Measurements from ENCODE around the gene LGALS7.

Gene LGALS7

DNA sequence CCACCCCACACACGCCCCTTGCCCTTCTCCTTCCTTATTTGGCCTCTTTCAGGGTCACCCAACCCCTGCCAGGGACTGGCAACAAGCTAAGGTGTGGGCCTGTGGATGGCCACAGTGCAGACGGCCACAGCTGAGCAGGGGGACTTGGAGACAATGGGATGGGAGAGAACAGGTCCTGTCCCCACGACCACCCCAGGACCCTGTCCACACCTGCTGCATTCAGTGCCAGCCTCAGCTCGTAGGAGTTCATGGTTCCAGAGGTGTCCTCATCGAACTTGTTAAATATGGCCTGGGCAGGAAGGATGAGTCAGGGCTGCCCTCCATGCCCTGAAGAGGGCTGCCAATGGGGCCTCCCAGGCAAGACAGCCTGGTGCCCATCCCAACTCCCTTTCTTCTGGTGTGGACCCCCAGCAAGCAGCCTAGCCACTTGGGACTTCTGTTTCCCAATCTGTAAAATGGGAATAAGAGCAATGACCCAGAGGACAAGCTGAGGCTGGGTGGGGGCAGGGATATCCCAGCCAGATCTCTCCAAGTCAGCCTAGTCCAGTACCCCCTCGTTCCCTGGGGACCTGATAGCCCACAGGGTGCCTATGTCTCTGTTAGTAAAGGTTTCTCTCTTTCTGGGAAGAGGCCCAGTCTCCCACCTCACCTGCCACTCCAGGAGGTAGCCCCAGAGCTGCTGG is 39.7 kb downstream of the LGALS7 start:
- no peak for DNase-seq

DNA sequence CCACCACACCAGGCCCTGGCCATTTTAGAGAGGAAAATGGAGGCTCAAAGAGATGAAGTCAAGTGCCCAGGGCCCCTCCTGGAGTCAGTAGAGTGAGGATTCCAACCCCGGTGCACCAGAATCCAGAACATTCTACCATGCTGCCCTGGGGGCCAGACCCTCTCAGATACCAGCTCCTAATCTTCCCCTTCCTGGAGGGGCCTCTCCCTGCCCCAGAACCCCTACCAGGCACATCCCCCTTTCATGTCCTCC is 40.1 kb downstream of the LGALS7 start:
- H3K4me1 Mint-ChIP-seq (ENCODE audit: low read depth), result peaks cover 35% of the 10 kb centered on the region
- H3K36me3 Mint-ChIP-seq (ENCODE audit: low read depth), result peaks cover 17% of the 10 kb centered on the region
- no peak overlapping the region for H3K4me3 Mint-ChIP-seq
- peak overlapping the region; percentile 55 for H3K27ac Mint-ChIP-seq
- H3K9me3 Mint-ChIP-seq, result no peaks in the 10 kb centered on the region
- no peak for DNase-seq
- peaks cover 7% of the 10 kb centered on the region for H3K27me3 Mint-ChIP-seq

More for the DNA sequence above, 39.7 kb downstream of the LGALS7 start:
- Mint-ChIP-seq H3K4me3 (no peak overlapping the region), H3K27me3 (peaks cover 7% of the 10 kb centered on the region), H3K27ac (peak overlapping the region; percentile 85), H3K4me1 (ENCODE audit: low read depth) (peaks cover 37% of the 10 kb centered on the region), H3K9me3 (no peaks in the 10 kb centered on the region), H3K36me3 (ENCODE audit: low read depth) (peaks cover 14% of the 10 kb centered on the region)

GRCh38 chr19:38731654-38732301 is 41.5 kb downstream of the LGALS7 start:
- Mint-ChIP-seq H3K9me3 (no peaks in the 10 kb centered on the region), H3K27me3 (peaks cover 2% of the 10 kb centered on the region), H3K36me3 (ENCODE audit: low read depth) (peaks cover 30% of the 10 kb centered on the region), H3K4me1 (ENCODE audit: low read depth) (peaks cover 32% of the 10 kb centered on the region), H3K27ac (no peak overlapping the region), H3K4me3 (no peak overlapping the region)
- DNase-seq, result no peak

DNA sequence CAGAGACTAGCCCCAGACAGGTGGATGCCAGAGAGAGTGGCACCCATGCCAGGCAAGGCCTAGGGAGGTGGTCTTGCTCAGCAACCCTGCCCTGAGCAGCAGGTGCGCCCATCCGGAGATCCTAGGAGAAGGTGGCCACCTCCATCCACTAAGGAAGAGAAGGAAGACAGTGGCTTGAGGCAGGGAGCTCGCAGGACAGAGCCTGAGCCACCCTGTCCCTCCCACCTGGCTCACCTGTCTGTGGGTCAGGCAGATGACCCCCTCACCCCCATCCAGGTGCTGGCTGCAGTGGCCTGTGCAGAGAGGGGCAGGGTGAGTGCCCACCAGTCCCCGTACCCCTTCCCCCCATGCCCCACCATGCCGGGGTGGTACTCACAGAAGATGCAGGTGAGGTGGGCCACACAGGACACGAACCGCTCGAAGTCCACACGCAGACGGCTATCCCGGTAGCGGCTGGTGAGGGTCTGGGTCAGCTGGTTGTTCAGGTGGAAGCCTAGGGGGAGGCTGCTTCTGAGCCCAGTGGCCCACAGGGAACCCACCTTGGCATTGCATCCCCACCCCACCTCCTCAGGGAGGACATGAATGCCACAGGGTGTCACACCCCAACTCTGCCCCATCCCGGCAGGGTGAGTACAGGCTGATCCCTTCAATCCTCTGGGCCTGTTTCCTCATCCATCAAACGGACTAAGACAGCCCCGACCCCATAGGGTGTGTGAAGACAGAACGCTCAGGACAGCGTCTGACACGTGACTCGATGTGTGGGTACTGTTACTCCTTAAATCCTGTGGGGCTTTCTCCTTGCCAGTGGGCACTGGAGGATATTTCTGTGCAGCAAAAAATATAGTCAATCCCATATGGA is 42.4 kb downstream of the LGALS7 start:
- H3K4me3 Mint-ChIP-seq, result no peak overlapping the region
- peaks cover 36% of the 10 kb centered on the region for H3K4me1 Mint-ChIP-seq (ENCODE audit: low read depth)
- peak overlapping the region; percentile 52 for H3K27ac Mint-ChIP-seq
- H3K27me3 Mint-ChIP-seq, result no peaks in the 10 kb centered on the region
- no peak for DNase-seq
- no peaks in the 10 kb centered on the region for H3K9me3 Mint-ChIP-seq
- H3K36me3 Mint-ChIP-seq (ENCODE audit: low read depth), result peaks cover 38% of the 10 kb centered on the region

DNA sequence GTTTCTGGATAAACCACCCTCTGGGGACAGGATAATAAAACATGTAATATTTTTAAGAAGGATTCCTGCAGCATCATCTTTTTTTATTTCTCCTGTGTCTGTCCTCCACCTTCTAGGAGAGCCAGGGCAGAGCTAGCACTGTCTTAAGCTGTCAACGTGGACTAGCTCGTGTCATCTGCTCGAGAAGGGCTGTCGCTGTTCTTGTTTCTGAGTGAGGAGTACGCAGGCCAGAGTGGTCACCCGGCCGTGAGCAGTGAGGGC is 42.9 kb downstream of the LGALS7 start:
- Mint-ChIP-seq H3K27ac (peak overlapping the region; percentile 52), H3K36me3 (ENCODE audit: low read depth) (peaks cover 44% of the 10 kb centered on the region), H3K27me3 (no peaks in the 10 kb centered on the region), H3K4me3 (no peak overlapping the region), H3K4me1 (ENCODE audit: low read depth) (peaks cover 37% of the 10 kb centered on the region), H3K9me3 (no peaks in the 10 kb centered on the region)
- no peak for DNase-seq

DNA sequence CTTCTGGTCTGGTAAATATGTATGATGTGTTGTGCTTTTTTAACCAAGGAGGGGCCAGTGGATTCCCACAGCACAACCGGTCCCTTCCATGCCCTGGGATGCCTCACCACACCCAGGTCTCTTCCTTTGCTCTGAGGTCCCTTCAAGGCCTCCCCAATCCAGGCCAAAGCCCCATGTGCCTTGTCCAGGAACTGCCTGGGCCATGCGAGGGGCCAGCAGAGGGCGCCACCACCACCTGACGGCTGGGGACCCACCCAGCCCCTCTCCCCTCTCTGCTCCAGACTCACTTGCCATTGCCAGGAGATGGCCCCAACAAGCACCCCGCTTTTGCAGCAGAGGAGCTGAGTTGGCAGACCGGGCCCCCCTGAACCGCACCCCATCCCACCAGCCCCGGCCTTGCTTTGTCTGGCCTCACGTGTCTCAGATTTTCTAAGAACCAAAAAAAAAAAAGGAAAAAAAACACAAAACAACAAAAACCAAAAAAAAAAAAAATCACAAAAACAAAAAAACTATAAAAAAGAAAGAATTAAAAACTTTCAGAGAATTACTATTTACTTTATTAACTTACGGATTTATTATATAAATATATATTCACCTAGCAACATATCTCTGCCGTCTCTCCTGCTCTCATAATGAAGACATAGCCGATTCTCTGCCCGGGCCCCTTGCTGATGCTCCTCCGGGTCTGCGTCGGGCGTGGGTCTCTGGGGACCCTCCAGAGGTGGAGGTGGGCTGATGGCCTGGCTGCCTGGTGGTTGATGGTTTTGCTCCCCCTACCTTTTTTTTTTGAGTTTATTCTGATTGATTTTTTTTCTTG is 43.5 kb downstream of the LGALS7 start:
- no peaks in the 10 kb centered on the region for H3K9me3 Mint-ChIP-seq
- peak; percentile 85 for DNase-seq
- peaks cover 31% of the 10 kb centered on the region for H3K4me1 Mint-ChIP-seq (ENCODE audit: low read depth)
- no peaks in the 10 kb centered on the region for H3K27me3 Mint-ChIP-seq
- no peak overlapping the region for H3K4me3 Mint-ChIP-seq
- peak overlapping the region; percentile 73 for H3K27ac Mint-ChIP-seq
- peaks cover 49% of the 10 kb centered on the region for H3K36me3 Mint-ChIP-seq (ENCODE audit: low read depth)

DNA sequence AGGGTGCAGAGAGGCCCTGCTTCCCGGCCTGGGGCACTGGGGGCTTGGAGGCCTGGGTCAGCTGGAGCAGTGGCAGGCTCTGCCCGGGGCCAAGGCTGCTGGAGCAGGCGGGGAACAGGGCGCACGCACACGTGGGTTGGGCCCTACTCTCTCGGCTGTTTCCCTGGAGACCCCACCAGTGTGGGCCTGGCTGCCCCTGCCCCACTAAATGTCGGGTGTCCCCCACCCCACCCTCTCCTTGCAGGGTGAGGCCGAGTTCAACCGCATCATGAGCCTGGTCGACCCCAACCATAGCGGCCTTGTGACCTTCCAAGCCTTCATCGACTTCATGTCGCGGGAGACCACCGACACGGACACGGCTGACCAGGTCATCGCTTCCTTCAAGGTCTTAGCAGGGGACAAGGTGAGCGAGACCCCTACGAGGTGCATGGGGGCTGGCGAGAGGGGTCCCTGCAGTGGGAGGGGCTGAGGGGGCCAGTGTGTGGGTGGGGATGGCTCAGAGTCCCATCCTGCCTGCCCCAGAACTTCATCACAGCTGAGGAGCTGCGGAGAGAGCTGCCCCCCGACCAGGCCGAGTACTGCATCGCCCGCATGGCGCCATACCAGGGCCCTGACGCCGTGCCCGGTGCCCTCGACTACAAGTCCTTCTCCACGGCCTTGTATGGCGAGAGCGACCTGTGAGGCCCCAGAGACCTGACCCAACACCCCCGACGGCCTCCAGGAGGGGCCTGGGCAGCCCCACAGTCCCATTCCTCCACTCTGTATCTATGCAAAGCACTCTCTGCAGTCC is 44.4 kb downstream of the LGALS7 start:
- no peaks in the 10 kb centered on the region for H3K27me3 Mint-ChIP-seq
- DNase-seq, result no peak
- no peak overlapping the region for H3K4me3 Mint-ChIP-seq
- H3K4me1 Mint-ChIP-seq (ENCODE audit: low read depth), result peaks cover 22% of the 10 kb centered on the region
- no peaks in the 10 kb centered on the region for H3K9me3 Mint-ChIP-seq
- H3K36me3 Mint-ChIP-seq (ENCODE audit: low read depth), result peaks cover 57% of the 10 kb centered on the region
- no peak overlapping the region for H3K27ac Mint-ChIP-seq

DNA sequence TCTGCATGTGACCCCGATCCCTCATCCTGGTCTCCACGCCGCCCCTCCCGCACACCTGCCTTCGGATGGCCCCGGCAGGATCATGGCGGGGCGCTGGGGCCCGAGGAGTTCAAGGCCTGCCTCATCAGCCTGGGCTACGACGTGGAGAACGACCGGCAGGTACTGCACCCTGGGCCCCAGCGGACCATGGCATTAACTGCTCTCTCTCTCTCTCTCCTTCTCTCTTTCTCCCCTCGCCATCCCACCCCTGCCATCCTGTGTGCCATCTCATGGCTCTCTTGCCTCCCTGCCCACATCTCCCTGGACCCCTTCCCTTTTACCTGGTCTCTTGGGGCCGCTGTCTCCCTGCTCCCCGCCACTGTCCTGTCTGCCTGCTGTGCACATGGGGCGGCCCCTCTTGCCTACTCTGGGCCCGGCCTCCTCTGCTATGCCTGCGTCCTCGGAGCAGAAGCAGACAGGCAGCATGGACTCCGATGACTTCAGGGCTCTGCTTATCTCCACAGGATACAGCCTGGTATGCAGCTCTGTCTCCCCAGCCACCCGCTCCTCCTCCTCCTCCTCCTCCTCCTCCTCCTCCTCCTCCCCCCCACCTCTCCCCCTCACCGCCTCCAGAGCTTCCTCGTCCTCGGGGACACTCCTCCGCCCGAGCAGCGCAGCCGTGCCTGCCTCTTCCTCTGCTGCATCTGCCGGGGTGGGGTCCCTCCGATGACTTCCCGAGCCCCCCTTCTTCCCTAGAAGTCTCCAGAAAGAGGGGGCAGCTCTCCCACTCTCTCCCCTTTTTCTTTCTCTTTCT is 45.3 kb downstream of the LGALS7 start:
- DNase-seq, result no peak
- H3K4me1 Mint-ChIP-seq (ENCODE audit: low read depth), result peaks cover 16% of the 10 kb centered on the region
- H3K9me3 Mint-ChIP-seq, result no peaks in the 10 kb centered on the region
- no peak overlapping the region for H3K4me3 Mint-ChIP-seq
- H3K36me3 Mint-ChIP-seq (ENCODE audit: low read depth), result peaks cover 66% of the 10 kb centered on the region
- no peak overlapping the region for H3K27ac Mint-ChIP-seq
- no peaks in the 10 kb centered on the region for H3K27me3 Mint-ChIP-seq

DNA sequence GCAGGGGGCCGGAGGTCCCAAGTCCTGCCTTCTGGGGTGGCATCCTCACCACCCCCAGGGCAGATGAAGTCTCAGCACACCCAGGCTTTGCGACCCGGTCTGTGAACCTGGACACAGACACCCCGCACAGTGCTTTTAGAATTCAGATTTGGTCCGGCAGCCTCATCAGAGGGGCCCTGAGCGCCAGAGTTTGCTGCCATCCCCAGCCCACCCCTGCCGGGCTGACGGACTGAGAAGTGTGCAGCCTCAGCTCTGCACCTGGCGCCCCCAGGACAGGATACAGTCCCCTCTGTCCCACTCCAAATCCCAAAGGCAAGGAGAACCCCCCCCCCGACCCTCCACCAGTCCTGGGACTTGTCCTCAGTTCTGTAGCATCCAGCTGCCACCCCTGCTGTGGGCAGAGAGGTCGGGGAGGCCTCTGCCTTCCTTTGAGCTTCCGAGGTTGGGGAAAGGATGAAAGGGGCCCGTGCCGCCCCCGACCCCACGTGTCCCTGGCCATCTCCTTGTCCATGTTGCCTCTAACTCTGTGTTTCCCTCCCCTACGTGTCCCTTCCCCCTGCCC is 45.9 kb downstream of the LGALS7 start:
- H3K27ac Mint-ChIP-seq, result no peak overlapping the region
- peaks cover 73% of the 10 kb centered on the region for H3K36me3 Mint-ChIP-seq (ENCODE audit: low read depth)
- H3K4me1 Mint-ChIP-seq (ENCODE audit: low read depth), result peaks cover 16% of the 10 kb centered on the region
- H3K9me3 Mint-ChIP-seq, result no peaks in the 10 kb centered on the region
- DNase-seq, result no peak
- H3K27me3 Mint-ChIP-seq, result no peaks in the 10 kb centered on the region
- no peak overlapping the region for H3K4me3 Mint-ChIP-seq

GRCh38 chr19:38726761-38727301 is 46.5 kb downstream of the LGALS7 start:
- H3K27ac Mint-ChIP-seq, result peak overlapping the region; percentile 64
- peaks cover 78% of the 10 kb centered on the region for H3K36me3 Mint-ChIP-seq (ENCODE audit: low read depth)
- H3K4me3 Mint-ChIP-seq, result no peak overlapping the region
- no peaks in the 10 kb centered on the region for H3K27me3 Mint-ChIP-seq
- H3K9me3 Mint-ChIP-seq, result no peaks in the 10 kb centered on the region
- peaks cover 16% of the 10 kb centered on the region for H3K4me1 Mint-ChIP-seq (ENCODE audit: low read depth)
- peak; percentile 48 for DNase-seq

- H3K36me3 Mint-ChIP-seq (ENCODE audit: low read depth), result peaks cover 84% of the 10 kb centered on the region
- H3K27me3 Mint-ChIP-seq, result no peaks in the 10 kb centered on the region
- H3K9me3 Mint-ChIP-seq, result no peaks in the 10 kb centered on the region
- H3K4me1 Mint-ChIP-seq (ENCODE audit: low read depth), result peaks cover 16% of the 10 kb centered on the region
- H3K27ac Mint-ChIP-seq, result peak overlapping the region; percentile 64
- H3K4me3 Mint-ChIP-seq, result no peak overlapping the region
- DNase-seq, result no peak
Observed at GRCh38 chr19:38726284-38726673, 47.0 kb downstream of the LGALS7 start.

DNA sequence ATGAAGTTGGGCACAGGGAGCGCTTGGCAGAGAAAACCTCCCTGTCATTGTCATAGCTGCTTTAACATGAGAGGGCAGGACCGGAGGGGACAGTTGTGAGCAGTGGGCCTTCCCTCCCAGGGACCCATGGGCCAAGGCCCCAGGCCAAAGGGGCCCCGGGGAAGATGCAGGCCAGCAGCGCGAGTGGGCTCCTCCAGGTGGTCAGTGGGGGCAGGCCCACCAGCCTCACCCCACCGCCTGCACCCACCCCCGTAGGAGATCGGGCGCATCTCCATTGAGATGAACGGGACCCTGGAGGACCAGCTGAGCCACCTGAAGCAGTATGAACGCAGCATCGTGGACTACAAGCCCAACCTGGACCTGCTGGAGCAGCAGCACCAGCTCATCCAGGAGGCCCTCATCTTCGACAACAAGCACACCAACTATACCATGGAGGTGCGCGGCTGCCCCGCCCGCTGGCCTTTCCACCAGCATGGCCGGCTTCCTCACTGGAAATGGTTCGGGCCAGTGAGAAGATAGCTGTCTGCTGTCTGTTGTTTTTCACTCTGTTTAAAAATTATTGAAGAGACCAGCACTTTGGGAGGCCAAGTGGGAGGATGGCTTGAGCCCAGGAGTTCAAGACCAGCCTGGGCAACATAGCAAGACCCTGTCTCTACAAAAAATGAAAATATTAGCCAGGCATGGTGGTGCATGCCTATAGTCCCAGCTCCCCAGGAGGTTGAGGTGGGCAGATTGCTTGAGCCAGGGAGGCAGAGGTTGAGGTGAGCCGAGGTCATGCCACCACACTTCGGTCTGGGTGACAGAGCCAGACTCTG is 47.6 kb downstream of the LGALS7 start:
- peaks cover 90% of the 10 kb centered on the region for H3K36me3 Mint-ChIP-seq (ENCODE audit: low read depth)
- no peak overlapping the region for H3K4me3 Mint-ChIP-seq
- no peaks in the 10 kb centered on the region for H3K9me3 Mint-ChIP-seq
- no peak for DNase-seq
- peaks cover 16% of the 10 kb centered on the region for H3K4me1 Mint-ChIP-seq (ENCODE audit: low read depth)
- H3K27ac Mint-ChIP-seq, result peak overlapping the region; percentile 64
- no peaks in the 10 kb centered on the region for H3K27me3 Mint-ChIP-seq
